CD4-positive, CD25-positive, alpha-beta regulatory T cell (primary cell): Measurements from ENCODE around the gene AKAP10. TPM values are rescaled to one million over a fixed set of nuclear protein-coding genes. Genes with fewer than 3 reads are reported as not detected.
A peak's percentile ranks its signal among the peaks of the same experiment; 100 is the strongest.

Source experiments
- ATAC-seq, 2 donors: fragments of 150-1000 bp; cut with Tn5 transposase; one replicate each; pipeline ENCODE4 v1.10.0; 2021; ENCODE audit warnings: low read depth in 2 of 2, moderate number of reproducible peaks in 2 of 2, moderate library complexity in 1 of 2
- DNase-seq, 3 donors: peaks; one replicate each; pipeline versions ENCODE4 v3.0.0 to v3.0.0-alpha.2; 2012 to 2022; ENCODE audit warnings: mixed read lengths in 1 of 3
- H3K27ac ChIP-seq: one replicate; pipeline ENCODE4 v1.7.0; 2013; ENCODE audit warnings: mild to moderate bottlenecking, low read length; ENCODE audit not compliant: insufficient read depth, poor library complexity, severe bottlenecking
- H3K27me3 ChIP-seq: one replicate; pipeline ENCODE4 v1.7.0; 2013; ENCODE audit warnings: low read length; ENCODE audit not compliant: control insufficient read depth, insufficient read depth
- H3K36me3 ChIP-seq: one replicate; pipeline ENCODE4 v1.7.0; 2013; ENCODE audit warnings: mild to moderate bottlenecking, low read length, moderate library complexity; ENCODE audit not compliant: control insufficient read depth, insufficient read depth
- H3K4me1 ChIP-seq: 2 replicates; pipeline ENCODE4 v1.7.0; 2013; ENCODE audit warnings: mild to moderate bottlenecking, low read length; ENCODE audit not compliant: insufficient read depth, control insufficient read depth, poor library complexity, severe bottlenecking
- H3K4me3 ChIP-seq: one replicate; pipeline ENCODE4 v1.7.0; 2013; ENCODE audit warnings: low read depth, mild to moderate bottlenecking, low read length, moderate library complexity
- H3K9me3 ChIP-seq, 2 experiments: 1 replicate in 1 of 2; 2 replicates in 1 of 2; pipeline ENCODE4 v1.7.0; 2013; ENCODE audit warnings: low read length in 2 of 2, mild to moderate bottlenecking in 1 of 2, moderate library complexity in 1 of 2; ENCODE audit not compliant: control insufficient read depth in 2 of 2
- H3K27ac Mint-ChIP-seq, 3 donors: one replicate each; pipeline ENCODE4 v1.8.0; 2020 to 2022; ENCODE audit warnings: mild to moderate bottlenecking in 3 of 3, mixed read lengths in 3 of 3, moderate library complexity in 2 of 3
- H3K27me3 Mint-ChIP-seq: one replicate; pipeline ENCODE4 v1.8.0; 2022; ENCODE audit warnings: mild to moderate bottlenecking, mixed read lengths
- H3K36me3 Mint-ChIP-seq: one replicate; pipeline ENCODE4 v1.8.0; 2020; ENCODE audit warnings: mixed read lengths
- H3K4me1 Mint-ChIP-seq, 4 donors: one replicate each; pipeline ENCODE4 v1.8.0; 2020 to 2022; ENCODE audit warnings: mixed read lengths in 4 of 4, mild to moderate bottlenecking in 1 of 4
- H3K4me3 Mint-ChIP-seq, 4 donors: one replicate each; pipeline ENCODE4 v1.8.0; 2020 to 2022; ENCODE audit warnings: mild to moderate bottlenecking in 4 of 4, mixed read lengths in 4 of 4, moderate library complexity in 3 of 4
- H3K9me3 Mint-ChIP-seq, 7 donors: one replicate each; pipeline ENCODE4 v1.8.0; 2020 to 2022; ENCODE audit warnings: mixed read lengths in 7 of 7, mild to moderate bottlenecking in 3 of 7, moderate library complexity in 2 of 7
- polyA plus RNA-seq, 4 donors: library from polyadenylated mRNA; unstranded; fragments of 300-500 nt; fragmentation: Illumina TruSeq; gene quantifications; one replicate each; pipeline ENCODE4 v1.2.3, GENCODE V29; 2021
- total RNA-seq: library from RNA; stranded (reverse); gene quantifications from one replicate; pipeline ENCODE4 v1.2.3, GENCODE V29; 2022

The AKAP10 gene
- total and polyA plus RNA-seq, 5 donors from 2014 or later, result 17.7 to 46.2 (median 19.0) TPM

DNA sequence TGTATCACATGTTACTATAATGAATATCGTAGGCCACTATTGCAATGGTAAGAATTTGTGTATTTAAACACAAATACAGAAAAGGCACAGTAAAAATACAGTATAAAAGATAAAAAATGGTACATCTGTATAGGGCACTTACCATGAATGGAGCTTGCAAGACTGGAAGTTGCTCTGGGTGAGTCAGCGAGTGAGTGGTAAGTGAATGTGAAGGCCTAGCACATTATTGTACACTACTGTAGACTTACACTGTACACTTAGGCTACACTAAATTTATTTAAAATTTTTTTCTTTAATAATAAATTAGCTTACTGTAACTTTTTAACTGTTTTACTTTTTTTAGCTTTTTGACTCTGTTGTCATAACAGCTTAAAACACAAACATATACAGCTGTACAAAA lies 42.5 kb downstream of the AKAP10 start:
- Histone ChIP-seq H3K27me3 (no peaks in the 10 kb centered on the region), H3K4me3 (no peak overlapping the region), H3K36me3 (peaks cover 89% of the 10 kb centered on the region), H3K4me1 (no peaks in the 10 kb centered on the region), H3K9me3 (no peaks in the 10 kb centered on the region), H3K27ac (no peak overlapping the region)
- ATAC-seq (no peak), DNase-seq (no peak)
- Mint-ChIP-seq H3K4me1 (peaks cover 0 to 5% (median 0%) of the 10 kb centered on the region in 4 donors), H3K27me3 (no peaks in the 10 kb centered on the region), H3K9me3 (no peaks in the 10 kb centered on the region), H3K4me3 (no peak overlapping the region), H3K27ac (no peak overlapping the region), H3K36me3 (peaks cover 35% of the 10 kb centered on the region)

DNA sequence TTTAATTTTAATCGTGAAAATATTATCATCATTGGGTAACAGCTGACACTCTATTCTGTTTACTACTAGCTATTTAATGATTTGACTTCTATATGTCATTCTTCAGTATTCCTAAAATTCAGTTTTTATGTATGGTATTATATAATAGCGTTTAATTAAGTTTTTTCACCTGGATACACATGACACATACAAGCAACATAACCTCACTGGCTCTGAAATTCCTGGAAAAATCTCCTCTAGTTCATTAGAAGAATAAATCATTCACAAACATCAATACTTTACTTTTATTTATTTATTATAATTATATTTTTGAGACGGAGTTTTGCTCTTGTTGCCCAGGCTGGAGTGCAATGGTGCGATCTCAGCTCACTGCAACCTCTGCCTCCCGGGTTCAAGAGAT lies 44.0 kb downstream of the AKAP10 start:
- ATAC-seq (no peak), DNase-seq (no peak)
- no peaks in the 10 kb centered on the region for H3K27me3 ChIP-seq
- Mint-ChIP-seq H3K9me3 (no peaks in the 10 kb centered on the region), H3K36me3 (peaks cover 35% of the 10 kb centered on the region), H3K27ac (no peak overlapping the region), H3K4me3 (no peak overlapping the region), H3K27me3 (no peaks in the 10 kb centered on the region), H3K4me1 (no peaks in the 10 kb centered on the region)
- H3K4me3 ChIP-seq, result no peak overlapping the region
- no peaks in the 10 kb centered on the region for H3K9me3 ChIP-seq
- H3K36me3 ChIP-seq, result peaks cover 88% of the 10 kb centered on the region
- no peak overlapping the region for H3K27ac ChIP-seq
- no peaks in the 10 kb centered on the region for H3K4me1 ChIP-seq

DNA sequence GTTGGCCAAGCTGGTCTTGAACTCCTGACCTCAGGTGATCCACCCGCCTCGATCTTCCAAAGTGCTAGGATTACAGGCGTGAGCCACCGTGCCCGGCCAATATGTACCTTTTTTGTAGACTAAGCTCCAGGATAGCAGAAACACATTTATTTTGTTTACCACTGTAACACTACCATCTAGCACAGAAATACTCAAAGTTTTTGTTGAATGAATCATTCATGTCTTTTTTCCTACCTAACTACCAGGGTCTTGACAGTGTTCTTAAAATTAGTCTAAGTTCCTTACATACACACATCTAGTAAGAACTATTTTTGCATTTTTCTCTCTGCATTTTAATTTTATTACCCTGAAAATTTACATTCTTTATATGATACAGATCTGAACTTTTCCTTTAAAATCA lies 44.4 kb downstream of the AKAP10 start:
- H3K4me1 ChIP-seq, result no peaks in the 10 kb centered on the region
- DNase-seq (no peak), ATAC-seq (no peak)
- no peak overlapping the region for H3K4me3 ChIP-seq
- Mint-ChIP-seq H3K4me3 (no peak overlapping the region), H3K9me3 (no peaks in the 10 kb centered on the region), H3K36me3 (peaks cover 38% of the 10 kb centered on the region), H3K27ac (no peak overlapping the region), H3K27me3 (no peaks in the 10 kb centered on the region), H3K4me1 (no peaks in the 10 kb centered on the region)
- H3K9me3 ChIP-seq, result no peaks in the 10 kb centered on the region
- no peak overlapping the region for H3K27ac ChIP-seq
- H3K27me3 ChIP-seq, result no peaks in the 10 kb centered on the region
- H3K36me3 ChIP-seq, result peaks cover 84% of the 10 kb centered on the region

DNA sequence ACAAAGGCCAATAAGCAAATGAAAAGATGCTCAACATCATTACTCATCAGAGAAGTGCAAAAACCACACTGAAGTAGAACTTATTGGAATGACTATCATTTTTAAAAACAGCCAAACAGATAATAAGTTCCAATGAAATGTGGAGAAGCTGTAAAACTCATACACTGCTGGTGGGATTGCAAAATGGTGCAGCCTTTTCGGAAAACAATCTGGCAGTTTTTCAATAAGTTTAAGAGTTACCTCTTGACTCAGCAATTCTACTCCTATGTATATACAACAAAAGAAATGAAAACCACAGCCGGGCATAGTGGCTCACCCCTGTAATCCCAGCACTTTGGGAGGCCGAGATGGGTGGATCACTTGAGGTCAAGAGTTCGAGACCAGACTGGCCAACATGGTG lies 49.3 kb downstream of the AKAP10 start:
- no peak overlapping the region for H3K27ac Mint-ChIP-seq
- H3K36me3 ChIP-seq, result peaks cover 74% of the 10 kb centered on the region

DNA sequence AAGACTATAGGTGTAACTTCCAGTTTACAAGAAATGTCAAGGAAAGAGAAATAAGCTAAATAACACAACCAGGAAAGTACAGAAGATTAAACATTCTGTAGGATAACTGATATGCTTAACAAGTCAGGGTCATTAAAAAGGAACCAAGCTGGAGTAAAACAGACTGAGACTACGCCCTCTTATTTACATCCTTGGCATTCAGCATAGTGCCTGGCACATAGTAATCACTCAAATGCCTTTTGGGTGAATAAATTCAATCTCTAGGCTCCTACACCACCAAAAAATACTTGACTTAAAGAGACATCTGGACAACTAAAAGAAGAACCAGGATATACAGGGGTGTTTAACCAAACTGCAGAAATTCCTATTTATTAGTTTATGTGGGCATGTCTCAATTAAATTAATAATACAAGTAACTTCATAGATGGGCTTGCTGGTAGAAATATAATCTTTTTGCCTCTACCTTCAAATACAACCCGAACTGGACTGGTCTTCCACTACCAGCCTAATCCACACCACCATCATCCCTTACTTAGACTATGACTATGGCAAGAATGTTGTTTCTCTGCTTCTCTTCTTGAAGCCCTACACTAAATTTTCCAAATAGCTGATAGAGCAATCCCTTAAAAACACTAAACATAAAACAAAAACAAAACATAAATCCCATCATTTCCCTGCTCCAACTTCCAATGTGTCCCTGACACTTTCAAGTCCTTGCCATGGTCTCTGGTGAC lies 62.2 kb downstream of the AKAP10 start:
- Mint-ChIP-seq H3K9me3 (no peaks in the 10 kb centered on the region), H3K27me3 (no peaks in the 10 kb centered on the region), H3K4me3 (no peak overlapping the region), H3K4me1 (peaks cover 0 to 12% (median 4%) of the 10 kb centered on the region in 4 donors), H3K36me3 (peaks cover 39% of the 10 kb centered on the region), H3K27ac (peak overlapping the region; percentile 54 to 65 (median 62))
- peaks cover 69% of the 10 kb centered on the region for H3K36me3 ChIP-seq
- H3K4me1 ChIP-seq, result no peaks in the 10 kb centered on the region
- ATAC-seq (no peak), DNase-seq (no peak)
- no peak overlapping the region for H3K27ac ChIP-seq
- no peak overlapping the region for H3K4me3 ChIP-seq
- H3K9me3 ChIP-seq, result no peaks in the 10 kb centered on the region
- H3K27me3 ChIP-seq, result no peaks in the 10 kb centered on the region

More for the DNA sequence above, 49.3 kb downstream of the AKAP10 start:
- ATAC-seq (no peak), DNase-seq (no peak)
- no peaks in the 10 kb centered on the region for H3K9me3 ChIP-seq
- Mint-ChIP-seq H3K27me3 (no peaks in the 10 kb centered on the region), H3K36me3 (peaks cover 37% of the 10 kb centered on the region), H3K4me1 (peaks cover 0 to 5% (median 2%) of the 10 kb centered on the region in 4 donors), H3K4me3 (no peak overlapping the region), H3K9me3 (no peaks in the 10 kb centered on the region)
- no peak overlapping the region for H3K4me3 ChIP-seq
- H3K4me1 ChIP-seq, result no peaks in the 10 kb centered on the region
- H3K27me3 ChIP-seq, result no peaks in the 10 kb centered on the region
- H3K27ac ChIP-seq, result no peak overlapping the region

DNA sequence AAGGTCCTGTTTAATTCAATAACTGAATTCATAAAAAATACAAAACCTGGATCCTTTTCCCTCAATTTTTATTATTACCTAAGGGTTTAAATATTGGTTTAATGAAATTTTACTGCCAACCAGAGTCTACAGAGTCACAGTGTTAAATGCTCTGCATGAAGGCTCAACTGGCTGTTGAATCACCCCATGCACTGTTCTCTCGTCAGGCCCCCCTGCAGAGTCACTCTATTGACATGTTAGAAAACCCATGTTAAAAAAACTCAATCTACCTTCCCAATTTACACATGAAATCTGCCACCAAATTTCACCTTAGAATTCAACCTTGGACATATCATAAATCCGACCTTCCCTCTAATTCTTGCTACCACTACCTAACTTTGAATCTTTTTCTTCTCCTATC lies 66.6 kb downstream of the AKAP10 start:
- Mint-ChIP-seq H3K27me3 (no peaks in the 10 kb centered on the region), H3K4me3 (no peak overlapping the region), H3K36me3 (peaks cover 46% of the 10 kb centered on the region), H3K9me3 (no peaks in the 10 kb centered on the region), H3K4me1 (peaks cover 0 to 9% (median 3%) of the 10 kb centered on the region in 4 donors), H3K27ac (peak overlapping the region in 1 of 3 donors; percentile 72)
- no peaks in the 10 kb centered on the region for H3K4me1 ChIP-seq
- H3K36me3 ChIP-seq, result peaks cover 72% of the 10 kb centered on the region
- H3K27me3 ChIP-seq, result no peaks in the 10 kb centered on the region
- DNase-seq, result no peak
- H3K27ac ChIP-seq, result peak overlapping the region; percentile 1
- H3K4me3 ChIP-seq, result no peak overlapping the region
- H3K9me3 ChIP-seq, result no peaks in the 10 kb centered on the region
- no peak for ATAC-seq

DNA sequence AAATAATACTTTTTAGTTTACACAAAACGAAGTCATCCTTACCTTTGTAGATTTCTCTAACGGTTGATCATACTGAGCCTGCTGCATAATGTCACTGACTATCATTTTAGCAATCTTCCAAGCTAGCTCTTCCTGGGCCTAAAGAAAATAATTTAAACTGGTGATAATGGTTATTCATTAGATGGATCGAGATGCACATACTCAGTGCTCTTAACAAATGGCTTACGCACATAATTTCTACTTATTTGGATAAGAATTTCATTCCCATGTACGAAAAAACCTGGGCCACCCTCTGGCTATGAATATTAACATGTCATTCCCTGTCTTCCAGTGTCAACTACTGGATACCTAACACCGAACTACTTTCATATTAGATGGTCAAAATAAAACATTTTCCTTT lies 68.5 kb downstream of the AKAP10 start:
- ATAC-seq, result no peak
- peaks cover 74% of the 10 kb centered on the region for H3K36me3 ChIP-seq
- H3K36me3 Mint-ChIP-seq, result peaks cover 40% of the 10 kb centered on the region

DNA sequence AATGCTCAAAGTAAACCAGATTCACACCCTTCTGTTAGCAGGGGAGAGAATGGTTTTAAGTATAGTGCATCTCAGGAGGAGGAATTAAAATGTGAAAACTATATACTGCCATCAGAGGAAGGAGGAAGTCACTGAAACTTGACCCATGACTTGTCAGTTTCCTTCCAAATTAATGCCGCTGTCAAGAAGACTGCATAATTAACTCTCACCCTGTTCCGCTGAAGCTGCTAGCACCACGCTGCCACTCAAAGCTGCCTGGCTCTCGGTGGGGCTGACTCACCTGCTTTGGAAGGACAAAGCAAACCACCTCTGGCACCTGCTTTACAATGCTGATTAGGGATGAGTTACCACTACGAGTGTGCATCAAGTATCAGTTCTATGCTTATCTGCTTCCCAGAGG lies 72.1 kb downstream of the AKAP10 start:
- DNase-seq (no peak), ATAC-seq (no peak)
- no peaks in the 10 kb centered on the region for H3K27me3 Mint-ChIP-seq
- Histone ChIP-seq H3K27ac (no peak overlapping the region), H3K36me3 (peaks cover 67% of the 10 kb centered on the region), H3K9me3 (no peaks in the 10 kb centered on the region), H3K27me3 (no peaks in the 10 kb centered on the region), H3K4me3 (no peak overlapping the region), H3K4me1 (no peaks in the 10 kb centered on the region)
- peak overlapping the region in 1 of 3 donors; percentile 80 for H3K27ac Mint-ChIP-seq
- H3K36me3 Mint-ChIP-seq, result peaks cover 38% of the 10 kb centered on the region
- no peak overlapping the region for H3K4me3 Mint-ChIP-seq
- peaks cover 0 to 1% (median 0%) of the 10 kb centered on the region in 7 donors for H3K9me3 Mint-ChIP-seq
- peaks cover 0 to 2% (median 0%) of the 10 kb centered on the region in 4 donors for H3K4me1 Mint-ChIP-seq

More for the DNA sequence above, 68.5 kb downstream of the AKAP10 start:
- Histone ChIP-seq H3K4me1 (no peaks in the 10 kb centered on the region), H3K27ac (no peak overlapping the region), H3K9me3 (no peaks in the 10 kb centered on the region), H3K4me3 (no peak overlapping the region), H3K27me3 (no peaks in the 10 kb centered on the region)
- Mint-ChIP-seq H3K27me3 (no peaks in the 10 kb centered on the region), H3K9me3 (no peaks in the 10 kb centered on the region), H3K4me3 (no peak overlapping the region), H3K4me1 (peaks cover 0 to 2% (median 0%) of the 10 kb centered on the region in 4 donors), H3K27ac (peak overlapping the region in 2 of 3 donors; percentile 68 to 82)
- no peak for DNase-seq
